ENCODE measurements around the gene SEC24C.

DNA sequence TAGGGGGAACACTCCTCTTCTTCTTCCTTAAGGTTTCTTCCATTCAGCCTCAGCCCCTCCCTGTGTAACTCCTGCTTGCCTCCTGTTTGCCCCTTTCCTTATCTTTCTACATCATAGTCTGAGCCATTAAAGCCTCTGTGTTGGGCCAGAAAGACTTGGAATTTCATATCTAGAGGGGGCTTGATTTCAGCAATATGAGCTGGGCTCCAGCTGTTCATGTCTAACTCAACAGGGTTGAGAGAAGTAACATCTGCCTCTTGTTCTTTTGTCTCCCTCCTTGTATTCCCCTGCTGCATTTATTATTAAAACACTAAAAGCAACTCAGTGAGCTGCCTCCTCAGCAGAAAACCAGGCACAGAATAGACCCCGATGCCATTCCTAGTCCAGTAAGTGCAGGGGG is 17.6 kb downstream of the SEC24C start:
- TF ChIP-seq POLR2AphosphoS5 (IDR thresholded peaks at IDR 0.05; ENCODE audit: low read depth, low read length) (no peak), TAF1 (IDR thresholded peaks at IDR 0.05; ENCODE audit: low read depth, low read length) (no peak)

Data from GM12891 (cell line).